H9 (cell line): ENCODE data around the gene MIA3. TPM values are rescaled to one million over a fixed set of nuclear protein-coding genes. Genes with fewer than 3 reads are reported as not detected.

ENCODE experiments used
- DNase-seq: peaks from one replicate; pipeline ENCODE4 v3.0.0-alpha.2; 2017
- H2AFZ ChIP-seq: one replicate; pipeline ENCODE4 v1.6.1; 2013; ENCODE audit warnings: mild to moderate bottlenecking, low read length, control low read depth, moderate library complexity
- H2AK5ac ChIP-seq: 2 replicates; pipeline ENCODE4 v1.6.1; 2013; ENCODE audit warnings: low read length, control low read depth, mixed read lengths; ENCODE audit not compliant: insufficient read length
- H2BK120ac ChIP-seq: one replicate; pipeline ENCODE4 v1.6.1; 2013; ENCODE audit warnings: low read depth, mild to moderate bottlenecking, low read length, control low read depth, inconsistent platforms; ENCODE audit not compliant: poor library complexity, severe bottlenecking
- H2BK12ac ChIP-seq: 2 replicates; pipeline ENCODE4 v1.6.1; 2013; ENCODE audit warnings: low read length, control low read depth, mixed read lengths, low read depth; ENCODE audit not compliant: insufficient read length
- H2BK15ac ChIP-seq: 2 replicates; pipeline ENCODE4 v1.6.1; 2013; ENCODE audit warnings: low read depth, low read length, control low read depth
- H2BK20ac ChIP-seq: one replicate; pipeline ENCODE4 v1.6.1; 2013; ENCODE audit warnings: low read depth, mild to moderate bottlenecking, low read length, control low read depth, inconsistent platforms; ENCODE audit not compliant: poor library complexity, severe bottlenecking
- H2BK5ac ChIP-seq: 2 replicates; pipeline ENCODE4 v1.6.1; 2013; ENCODE audit warnings: low read length, control low read depth, mixed read lengths; ENCODE audit not compliant: insufficient read length
- H3K14ac ChIP-seq: 2 replicates; pipeline ENCODE4 v1.6.1; 2013; ENCODE audit warnings: low read length, control low read depth; ENCODE audit not compliant: insufficient read depth
- H3K18ac ChIP-seq: 2 replicates; pipeline ENCODE4 v1.6.1; 2013; ENCODE audit warnings: low read depth, mild to moderate bottlenecking, mixed read lengths, low read length, control low read depth; ENCODE audit not compliant: insufficient read length
- H3K23ac ChIP-seq: 2 replicates; pipeline ENCODE4 v1.6.1; 2013; ENCODE audit warnings: low read length, control low read depth, mixed read lengths, low read depth; ENCODE audit not compliant: insufficient read length
- H3K23me2 ChIP-seq: 2 replicates; pipeline ENCODE4 v1.6.1; 2013; ENCODE audit warnings: low read depth, mild to moderate bottlenecking, mixed read lengths, low read length, control low read depth; ENCODE audit not compliant: insufficient read length, poor library complexity, severe bottlenecking
- H3K27ac ChIP-seq: 2 replicates; pipeline ENCODE4 v1.5.1; 2013; ENCODE audit warnings: low read length, control low read depth, mixed read lengths, low read depth; ENCODE audit not compliant: insufficient read length
- H3K27me3 ChIP-seq: 2 replicates; pipeline ENCODE4 v1.6.1; 2013; ENCODE audit warnings: low read length, control low read depth, inconsistent platforms; ENCODE audit not compliant: insufficient read depth
- H3K4ac ChIP-seq: 2 replicates; pipeline ENCODE4 v1.6.1; 2013; ENCODE audit warnings: low read depth, mild to moderate bottlenecking, control low read depth, inconsistent platforms, low read length, moderate library complexity
- H3K4me1 ChIP-seq: 2 replicates; pipeline ENCODE4 v1.6.1; 2013; ENCODE audit warnings: low read length, control low read depth, inconsistent platforms; ENCODE audit not compliant: insufficient read depth
- H3K4me2 ChIP-seq: 2 replicates; pipeline ENCODE4 v1.6.1; 2013; ENCODE audit warnings: low read length, control low read depth, mixed read lengths; ENCODE audit not compliant: insufficient read length, insufficient read depth
- H3K56ac ChIP-seq: 2 replicates; pipeline ENCODE4 v1.6.1; 2013; ENCODE audit warnings: low read depth, mild to moderate bottlenecking, mixed read lengths, low read length, control low read depth; ENCODE audit not compliant: insufficient read length
- H3K79me1 ChIP-seq: 2 replicates; pipeline ENCODE4 v1.6.1; 2013; ENCODE audit warnings: low read depth, mild to moderate bottlenecking, moderate library complexity, low read length, control low read depth, inconsistent platforms; ENCODE audit not compliant: insufficient read depth, poor library complexity, severe bottlenecking
- H3K79me2 ChIP-seq: 2 replicates; pipeline ENCODE4 v1.6.1; 2013; ENCODE audit warnings: low read length, control low read depth, inconsistent platforms; ENCODE audit not compliant: insufficient read depth
- H3K9ac ChIP-seq: 2 replicates; pipeline ENCODE4 v1.6.1; 2013; ENCODE audit warnings: low read length, control low read depth, mixed read lengths; ENCODE audit not compliant: insufficient read length; ENCODE audit errors: extremely low read depth
- H3K9me3 ChIP-seq: one replicate; pipeline ENCODE4 v1.6.1; 2013; ENCODE audit warnings: low read depth, low read length, inconsistent platforms; ENCODE audit not compliant: control insufficient read depth
- H3T11ph ChIP-seq: one replicate; pipeline ENCODE4 v1.6.1; 2013; ENCODE audit warnings: mild to moderate bottlenecking, low read length, control low read depth, inconsistent platforms
- H4K20me1 ChIP-seq: one replicate; pipeline ENCODE4 v1.6.1; 2013; ENCODE audit not compliant: control insufficient read depth, insufficient read length, insufficient read depth
- H4K5ac ChIP-seq: 2 replicates; pipeline ENCODE4 v1.6.1; 2013; ENCODE audit warnings: low read depth, mild to moderate bottlenecking, mixed read lengths, low read length, control low read depth; ENCODE audit not compliant: insufficient read length
- H4K8ac ChIP-seq: replicated peaks from 2 replicates; pipeline ENCODE4 v1.6.1; 2013; ENCODE audit warnings: low read length, control low read depth, mixed read lengths, low read depth; ENCODE audit not compliant: insufficient read length
- H4K91ac ChIP-seq: 2 replicates; pipeline ENCODE4 v1.6.1; 2013; ENCODE audit warnings: low read depth, mild to moderate bottlenecking, moderate library complexity, mixed read lengths, low read length, control low read depth; ENCODE audit not compliant: insufficient read length
- H3K27ac Mint-ChIP-seq, 3 experiments: 2 replicates in 2 of 3; 3 replicates in 1 of 3; pipeline ENCODE4 v1.8.0; 2020 to 2021; ENCODE audit warnings: mixed read lengths in 3 of 3, mild to moderate bottlenecking in 1 of 3, moderate library complexity in 1 of 3
- H3K27me3 Mint-ChIP-seq: 2 replicates; pipeline ENCODE4 v1.8.0; 2021; ENCODE audit warnings: low read depth, mild to moderate bottlenecking, moderate library complexity, mixed read lengths
- H3K36me3 Mint-ChIP-seq, 3 experiments: 2 replicates in 2 of 3; 3 replicates in 1 of 3; pipeline ENCODE4 v1.8.0; 2020 to 2021; ENCODE audit warnings: low read depth in 3 of 3, mixed read lengths in 3 of 3; ENCODE audit not compliant: insufficient read depth in 1 of 3
- H3K4me1 Mint-ChIP-seq, 2 experiments: 2 replicates each; pipeline ENCODE4 v1.8.0; 2020; ENCODE audit warnings: mixed read lengths in 2 of 2
- H3K4me3 Mint-ChIP-seq, 2 experiments: 2 replicates in 1 of 2; 3 replicates in 1 of 2; pipeline ENCODE4 v1.8.0; 2020 to 2021; ENCODE audit warnings: mild to moderate bottlenecking in 2 of 2, mixed read lengths in 2 of 2, moderate library complexity in 1 of 2
- H3K9me3 Mint-ChIP-seq, 2 experiments: 2 replicates in 1 of 2; 3 replicates in 1 of 2; pipeline ENCODE4 v1.8.0; 2020; ENCODE audit warnings: mild to moderate bottlenecking in 2 of 2, mixed read lengths in 2 of 2, moderate library complexity in 1 of 2
- WGBS: extraction: QIAGEN DNeasy Blood & Tissue Kit; methylation state at CpG from one replicate; pipeline ENCODE4 v1.1.7; 2013; ENCODE audit warnings: missing lambda C conversion rate, low lambda C conversion rate, mixed read lengths; ENCODE audit not compliant: insufficient read length; ENCODE audit errors: extremely low coverage; 5-methylcytosine and 5-hydroxymethylcytosine counted together
- total RNA-seq: library from RNA; stranded (reverse); gene quantifications from 2 replicates; pipeline ENCODE4 v1.2.1, GENCODE V29; 2021
- TF ChIP-seq, protein P1 (sequence below): fragments of 200-600 bp; sonication (generic); conservative IDR thresholded peaks from 3 replicates; pipeline ENCODE4 v1.8.0; 2021; ENCODE audit warnings: antibody characterized with exemption, mild to moderate bottlenecking

The MIA3 gene
- total RNA-seq, 1 experiment from 2014 or later, result 55.5 TPM

DNA sequence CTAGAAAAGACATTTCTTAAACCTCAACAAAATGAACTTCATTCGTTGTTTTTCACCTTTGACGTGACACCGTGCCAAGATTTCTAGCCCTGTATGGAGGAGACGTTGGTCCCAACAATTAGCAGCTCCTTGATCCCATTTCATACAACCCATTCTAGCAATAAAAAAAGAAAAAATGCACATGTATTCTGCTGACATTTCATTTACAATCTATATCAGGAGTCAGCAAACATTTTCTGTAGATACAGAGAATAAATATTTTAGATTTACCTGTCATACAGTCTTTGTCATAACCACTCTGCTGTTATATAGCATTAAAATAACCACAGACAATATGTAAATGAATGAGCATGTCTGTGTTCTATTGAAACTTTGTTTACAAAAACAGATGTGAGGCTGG is 21.2 kb upstream of the MIA3 start:
- Histone ChIP-seq H2BK5ac (no peak overlapping the region), H3K27ac (no peak overlapping the region), H3K14ac (no peak overlapping the region), H2BK15ac (no peak overlapping the region), H3K9me3 (no peaks in the 10 kb centered on the region), H3K23ac (no peak overlapping the region), H2BK120ac (no peak overlapping the region), H3K79me2 (no peaks in the 10 kb centered on the region), H3K9ac (no peak overlapping the region), H4K5ac (no peak overlapping the region), H4K91ac (no peak overlapping the region), H3K27me3 (no peaks in the 10 kb centered on the region), H2AK5ac (no peak overlapping the region), H3K4me2 (no peak overlapping the region), H3K4me1 (no peaks in the 10 kb centered on the region), H2BK20ac (no peak overlapping the region), H3K23me2 (no peaks in the 10 kb centered on the region), H3K56ac (no peak overlapping the region), H3T11ph (no peak overlapping the region), H3K4ac (no peak overlapping the region), H4K20me1 (no peaks in the 10 kb centered on the region), H3K18ac (no peak overlapping the region), H2AFZ (no peak overlapping the region), H4K8ac (no peak overlapping the region), H3K79me1 (no peaks in the 10 kb centered on the region), H2BK12ac (no peak overlapping the region)
- WGBS, result no CpG with 5 or more reads among the region's 4 CpGs
- TF ChIP-seq, protein P1, sequence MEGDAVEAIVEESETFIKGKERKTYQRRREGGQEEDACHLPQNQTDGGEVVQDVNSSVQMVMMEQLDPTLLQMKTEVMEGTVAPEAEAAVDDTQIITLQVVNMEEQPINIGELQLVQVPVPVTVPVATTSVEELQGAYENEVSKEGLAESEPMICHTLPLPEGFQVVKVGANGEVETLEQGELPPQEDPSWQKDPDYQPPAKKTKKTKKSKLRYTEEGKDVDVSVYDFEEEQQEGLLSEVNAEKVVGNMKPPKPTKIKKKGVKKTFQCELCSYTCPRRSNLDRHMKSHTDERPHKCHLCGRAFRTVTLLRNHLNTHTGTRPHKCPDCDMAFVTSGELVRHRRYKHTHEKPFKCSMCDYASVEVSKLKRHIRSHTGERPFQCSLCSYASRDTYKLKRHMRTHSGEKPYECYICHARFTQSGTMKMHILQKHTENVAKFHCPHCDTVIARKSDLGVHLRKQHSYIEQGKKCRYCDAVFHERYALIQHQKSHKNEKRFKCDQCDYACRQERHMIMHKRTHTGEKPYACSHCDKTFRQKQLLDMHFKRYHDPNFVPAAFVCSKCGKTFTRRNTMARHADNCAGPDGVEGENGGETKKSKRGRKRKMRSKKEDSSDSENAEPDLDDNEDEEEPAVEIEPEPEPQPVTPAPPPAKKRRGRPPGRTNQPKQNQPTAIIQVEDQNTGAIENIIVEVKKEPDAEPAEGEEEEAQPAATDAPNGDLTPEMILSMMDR, result no peak
- Mint-ChIP-seq H3K27ac (no peak overlapping the region), H3K4me1 (no peaks in the 10 kb centered on the region), H3K27me3 (peaks cover 22% of the 10 kb centered on the region), H3K36me3 (no peaks in the 10 kb centered on the region), H3K9me3 (no peaks in the 10 kb centered on the region), H3K4me3 (no peak overlapping the region)
- DNase-seq, result no peak
